ENCODE data around the gene TRIP4.
A peak's percentile ranks its signal among the peaks of the same experiment; 100 is the strongest.

The TRIP4 gene

GRCh38 chr15:64454282-64454681 lies 66.6 kb downstream of the TRIP4 start:
- no peaks in the 10 kb centered on the region for H3K27me3 ChIP-seq (ENCODE audit: insufficient read depth, low read depth, severe bottlenecking)
- no peaks in the 10 kb centered on the region for H3K36me3 ChIP-seq
- TF ChIP-seq CTCF (IDR thresholded peaks at IDR 0.05; ENCODE audit: low read depth, low read length), result no peak
- no peak for DNase-seq
- H3K27ac ChIP-seq, result no peak overlapping the region
- no peak overlapping the region for H3K4me3 ChIP-seq (ENCODE audit: low read depth, low read length)
- H3K9me3 ChIP-seq (ENCODE audit: severe bottlenecking), result no peaks in the 10 kb centered on the region

GRCh38 chr15:64455961-64456371 lies 68.3 kb downstream of the TRIP4 start:
- H3K36me3 ChIP-seq, result no peaks in the 10 kb centered on the region
- no peaks in the 10 kb centered on the region for H3K27me3 ChIP-seq (ENCODE audit: insufficient read depth, low read depth, severe bottlenecking)
- no peak overlapping the region for H3K4me3 ChIP-seq (ENCODE audit: low read depth, low read length)
- H3K27ac ChIP-seq, result no peak overlapping the region
- DNase-seq, result no peak
- no peaks in the 10 kb centered on the region for H3K9me3 ChIP-seq (ENCODE audit: severe bottlenecking)
- TF ChIP-seq CTCF (IDR thresholded peaks at IDR 0.05; ENCODE audit: low read depth, low read length), result no peak

- TF ChIP-seq CTCF (IDR thresholded peaks at IDR 0.05; ENCODE audit: low read depth, low read length), result no peak
- Histone ChIP-seq H3K36me3 (no peaks in the 10 kb centered on the region), H3K27me3 (ENCODE audit: insufficient read depth, low read depth, severe bottlenecking) (no peaks in the 10 kb centered on the region), H3K9me3 (ENCODE audit: severe bottlenecking) (no peaks in the 10 kb centered on the region), H3K27ac (no peak overlapping the region), H3K4me3 (ENCODE audit: low read depth, low read length) (no peak overlapping the region)
- no peak for DNase-seq
Measured at GRCh38 chr15:64456634-64457108, 69.0 kb downstream of the TRIP4 start.

GRCh38 chr15:64459066-64459781 lies 71.6 kb downstream of the TRIP4 start:
- no peak for DNase-seq
- no peak overlapping the region for H3K4me3 ChIP-seq (ENCODE audit: low read depth, low read length)
- H3K27ac ChIP-seq, result no peak overlapping the region
- peaks cover 10% of the 10 kb centered on the region for H3K36me3 ChIP-seq
- H3K9me3 ChIP-seq (ENCODE audit: severe bottlenecking), result no peaks in the 10 kb centered on the region
- no peaks in the 10 kb centered on the region for H3K27me3 ChIP-seq (ENCODE audit: insufficient read depth, low read depth, severe bottlenecking)
- TF ChIP-seq CTCF (IDR thresholded peaks at IDR 0.05; ENCODE audit: low read depth, low read length), result no peak

GRCh38 chr15:64460206-64460723 lies 72.6 kb downstream of the TRIP4 start, which contains the start of gene ZNF609:
Gene ZNF609, plus strand, starts transcription at chr15:64460578. Its CDS starts 38,842 bp downstream, at chr15:64499420.
- 0 out of 2 replicates have a peak, but pooled peaks have one; percentile 11 for TF ChIP-seq CTCF (IDR thresholded peaks at IDR 0.05; ENCODE audit: low read depth, low read length)
- Histone ChIP-seq H3K36me3 (peaks cover 18% of the 10 kb centered on the region), H3K27me3 (ENCODE audit: insufficient read depth, low read depth, severe bottlenecking) (no peaks in the 10 kb centered on the region), H3K9me3 (ENCODE audit: severe bottlenecking) (no peaks in the 10 kb centered on the region), H3K27ac (peak within 1 kb of the TSS; percentile 81), H3K4me3 (ENCODE audit: low read depth, low read length) (peak within 1 kb of the TSS; percentile 51)
- peak; percentile 97 for DNase-seq
